Measurements from ENCODE around the gene PCDHA6.
"Not testable (repeated sequence)": the region's sequence is repeated elsewhere in the genome, so short reads cannot be mapped to it uniquely, and the experiment has no call there.

Gene PCDHA6

DNA sequence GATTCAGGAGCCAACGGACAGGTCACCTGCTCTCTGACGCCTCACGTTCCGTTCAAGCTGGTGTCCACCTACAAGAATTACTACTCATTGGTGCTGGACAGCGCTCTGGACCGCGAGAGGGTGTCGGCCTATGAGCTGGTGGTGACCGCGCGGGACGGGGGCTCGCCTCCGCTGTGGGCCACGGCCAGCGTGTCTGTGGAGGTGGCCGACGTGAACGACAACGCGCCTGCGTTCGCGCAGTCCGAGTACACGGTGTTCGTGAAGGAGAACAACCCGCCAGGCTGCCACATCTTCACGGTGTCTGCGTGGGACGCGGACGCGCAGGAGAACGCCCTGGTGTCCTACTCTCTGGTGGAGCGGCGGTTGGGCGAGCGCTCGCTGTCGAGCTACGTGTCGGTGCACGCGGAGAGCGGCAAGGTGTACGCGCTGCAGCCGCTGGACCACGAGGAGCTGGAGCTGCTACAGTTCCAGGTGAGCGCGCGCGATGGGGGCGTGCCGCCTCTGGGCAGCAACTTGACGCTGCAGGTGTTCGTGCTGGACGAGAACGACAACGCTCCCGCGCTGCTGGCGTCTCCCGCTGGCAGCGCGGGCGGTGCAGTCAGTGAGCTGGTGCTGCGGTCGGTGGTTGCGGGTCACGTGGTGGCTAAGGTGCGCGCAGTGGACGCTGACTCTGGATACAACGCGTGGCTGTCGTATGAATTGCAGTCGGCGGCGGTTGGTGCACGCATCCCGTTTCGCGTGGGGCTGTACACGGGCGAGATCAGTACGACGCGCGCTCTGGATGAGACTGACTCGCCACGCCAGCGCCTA, 29.6 kb downstream of the PCDHA6 start:
- DNase-seq (ENCODE audit: low read depth, low spot score): no peak
- no peak overlapping the region for H3K27ac ChIP-seq

DNA sequence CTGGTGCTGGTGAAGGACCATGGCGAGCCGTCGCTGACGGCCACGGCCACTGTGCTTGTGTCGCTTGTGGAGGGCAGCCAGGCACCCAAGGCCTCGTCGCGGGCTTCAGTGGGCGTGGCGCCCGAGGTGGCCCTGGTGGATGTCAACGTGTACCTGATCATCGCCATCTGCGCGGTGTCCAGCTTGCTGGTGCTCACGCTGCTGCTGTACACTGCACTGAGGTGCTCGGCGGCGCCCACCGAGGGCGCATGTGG, 30.2 kb downstream of the PCDHA6 start:
- no peak overlapping the region for H3K27ac ChIP-seq
- DNase-seq (ENCODE audit: low read depth, low spot score): no peak

DNA sequence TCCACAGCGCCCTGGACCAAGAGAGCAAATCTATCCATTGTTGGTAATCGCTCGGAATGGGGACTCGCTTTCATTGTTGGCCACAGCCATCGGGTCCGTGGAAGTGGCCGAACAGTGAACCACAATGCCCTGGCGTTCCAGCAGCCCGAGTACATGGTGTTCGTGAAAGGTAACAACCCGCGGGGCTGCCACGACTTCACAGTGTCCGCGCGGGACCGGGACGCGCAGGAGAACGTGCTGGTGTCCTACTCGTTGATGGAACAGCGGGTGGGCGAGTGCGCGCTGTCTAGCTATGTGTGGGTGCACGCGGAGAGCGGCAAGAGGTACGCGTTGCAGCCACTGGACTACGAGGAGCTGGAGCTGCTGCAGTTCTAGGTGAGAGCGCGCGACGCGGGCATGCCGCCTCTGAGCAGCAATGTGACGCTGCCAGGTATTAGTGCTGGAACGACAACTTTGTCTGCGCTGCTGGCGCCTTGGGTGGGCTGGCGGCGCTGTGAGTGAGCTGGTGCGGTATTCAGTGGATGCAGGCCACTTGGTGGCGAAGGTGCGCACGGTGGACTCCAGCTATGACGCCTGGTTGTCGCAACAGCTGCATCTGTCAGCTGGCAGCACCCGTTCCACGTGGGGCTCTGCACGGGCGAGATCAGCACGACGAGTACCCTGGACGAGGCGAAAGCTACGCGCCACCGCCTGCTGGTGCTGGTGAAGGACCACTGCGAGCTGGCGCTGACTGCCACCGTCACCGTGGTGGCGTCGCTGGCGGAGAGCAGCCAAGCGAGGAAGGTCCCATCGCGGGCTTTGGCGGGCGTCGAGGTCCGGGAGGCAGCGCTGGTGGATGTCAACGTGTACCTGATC, 34.9 kb downstream of the PCDHA6 start:
- no peak for DNase-seq (ENCODE audit: low read depth, low spot score)
- H3K27ac ChIP-seq: no peak overlapping the region

DNA sequence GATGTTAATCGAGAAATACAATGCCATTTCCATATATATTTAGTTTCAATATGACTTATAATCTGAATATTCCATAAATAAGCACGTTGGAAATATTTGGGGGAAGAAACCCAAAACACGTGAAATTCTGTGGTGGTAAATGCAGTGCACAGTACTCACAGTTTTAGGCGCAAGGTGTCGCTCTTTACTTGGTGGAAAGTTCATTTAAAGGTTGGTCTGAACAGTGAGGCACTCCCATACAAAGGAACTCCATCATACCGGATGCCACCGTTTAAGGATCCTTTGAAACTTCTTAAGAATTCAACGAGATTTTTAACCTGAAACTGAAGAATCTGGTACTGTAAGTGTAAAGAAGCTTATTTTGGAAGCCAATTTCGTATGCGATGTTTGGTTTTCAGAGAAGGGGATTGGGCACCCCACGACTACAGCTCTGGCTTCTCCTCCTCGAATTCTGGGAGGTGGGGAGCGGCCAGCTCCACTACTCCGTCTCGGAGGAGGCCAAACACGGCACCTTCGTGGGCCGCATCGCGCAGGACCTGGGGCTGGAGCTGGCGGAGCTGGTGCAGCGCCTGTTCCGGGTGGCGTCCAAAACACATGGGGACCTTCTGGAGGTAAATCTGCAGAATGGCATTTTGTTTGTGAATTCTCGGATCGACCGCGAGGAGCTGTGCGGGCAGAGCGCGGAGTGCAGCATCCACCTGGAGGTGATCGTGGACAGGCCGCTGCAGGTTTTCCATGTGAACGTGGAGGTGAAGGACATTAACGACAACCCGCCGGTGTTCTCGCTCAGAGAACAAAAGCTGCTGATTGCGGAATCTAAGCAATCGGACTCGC, 41.2 kb downstream of the PCDHA6 start, which contains the start of gene PCDHA11:
Gene PCDHA11, plus strand, starts transcription at position 237 of the 834 bp plus-strand sequence. Its CDS starts 147 bp downstream, at position 384.
- H3K27ac ChIP-seq: no peak within 1 kb of the TSS
- DNase-seq (ENCODE audit: low read depth, low spot score): no peak

DNA sequence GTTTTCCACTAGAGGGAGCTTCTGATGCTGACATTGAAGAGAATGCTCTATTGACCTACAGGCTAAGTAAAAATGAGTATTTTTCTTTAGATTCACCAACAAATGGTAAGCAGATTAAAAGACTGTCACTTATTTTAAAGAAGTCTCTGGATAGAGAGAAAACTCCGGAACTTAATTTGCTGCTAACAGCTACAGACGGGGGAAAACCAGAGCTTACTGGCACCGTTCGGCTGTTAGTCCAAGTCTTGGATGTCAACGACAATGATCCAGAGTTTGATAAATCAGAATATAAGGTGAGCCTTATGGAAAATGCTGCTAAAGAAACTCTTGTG, 41.8 kb downstream of the PCDHA6 start:
- no peak for DNase-seq (ENCODE audit: low read depth, low spot score)
- H3K27ac ChIP-seq: no peak overlapping the region

DNA sequence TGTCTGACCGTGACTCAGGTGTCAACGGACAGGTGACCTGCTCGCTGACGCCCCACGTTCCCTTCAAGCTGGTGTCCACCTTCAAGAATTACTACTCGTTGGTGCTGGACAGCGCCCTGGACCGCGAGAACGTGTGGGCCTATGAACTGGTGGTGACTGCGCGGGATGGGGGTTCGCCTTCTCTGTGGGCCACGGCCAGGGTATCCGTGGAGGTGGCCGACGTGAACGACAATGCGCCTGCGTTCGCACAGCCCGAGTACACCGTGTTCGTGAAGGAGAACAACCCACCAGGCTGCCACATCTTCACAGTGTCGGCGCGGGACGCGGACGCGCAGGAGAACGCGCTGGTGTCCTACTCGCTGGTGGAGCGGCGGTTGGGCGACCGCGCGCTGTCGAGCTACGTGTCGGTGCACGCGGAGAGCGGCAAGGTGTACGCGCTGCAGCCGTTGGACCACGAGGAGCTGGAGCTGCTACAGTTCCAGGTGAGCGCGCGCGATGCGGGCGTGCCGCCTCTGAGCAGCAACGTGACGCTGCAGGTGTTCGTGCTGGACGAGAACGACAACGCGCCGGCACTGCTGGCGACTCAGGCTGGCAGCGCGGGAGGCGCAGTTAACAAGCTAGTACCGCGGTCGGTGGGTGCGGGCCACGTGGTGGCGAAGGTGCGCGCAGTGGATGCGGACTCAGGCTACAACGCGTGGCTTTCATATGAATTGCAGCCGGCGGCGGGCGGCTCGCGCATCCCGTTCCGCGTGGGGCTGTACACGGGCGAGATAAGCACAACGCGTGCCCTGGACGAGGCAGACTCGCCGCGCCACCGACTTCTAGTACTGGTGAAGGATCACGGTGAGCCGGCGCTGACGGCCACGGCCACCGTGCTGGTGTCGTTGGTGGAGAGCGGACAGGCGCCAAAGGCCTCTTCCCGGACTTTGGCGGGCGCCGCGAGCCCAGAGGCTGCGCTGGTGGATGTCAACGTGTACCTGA, 42.8 kb downstream of the PCDHA6 start:
- no peak for DNase-seq (ENCODE audit: low read depth, low spot score)
- no peak overlapping the region for H3K27ac ChIP-seq

DNA sequence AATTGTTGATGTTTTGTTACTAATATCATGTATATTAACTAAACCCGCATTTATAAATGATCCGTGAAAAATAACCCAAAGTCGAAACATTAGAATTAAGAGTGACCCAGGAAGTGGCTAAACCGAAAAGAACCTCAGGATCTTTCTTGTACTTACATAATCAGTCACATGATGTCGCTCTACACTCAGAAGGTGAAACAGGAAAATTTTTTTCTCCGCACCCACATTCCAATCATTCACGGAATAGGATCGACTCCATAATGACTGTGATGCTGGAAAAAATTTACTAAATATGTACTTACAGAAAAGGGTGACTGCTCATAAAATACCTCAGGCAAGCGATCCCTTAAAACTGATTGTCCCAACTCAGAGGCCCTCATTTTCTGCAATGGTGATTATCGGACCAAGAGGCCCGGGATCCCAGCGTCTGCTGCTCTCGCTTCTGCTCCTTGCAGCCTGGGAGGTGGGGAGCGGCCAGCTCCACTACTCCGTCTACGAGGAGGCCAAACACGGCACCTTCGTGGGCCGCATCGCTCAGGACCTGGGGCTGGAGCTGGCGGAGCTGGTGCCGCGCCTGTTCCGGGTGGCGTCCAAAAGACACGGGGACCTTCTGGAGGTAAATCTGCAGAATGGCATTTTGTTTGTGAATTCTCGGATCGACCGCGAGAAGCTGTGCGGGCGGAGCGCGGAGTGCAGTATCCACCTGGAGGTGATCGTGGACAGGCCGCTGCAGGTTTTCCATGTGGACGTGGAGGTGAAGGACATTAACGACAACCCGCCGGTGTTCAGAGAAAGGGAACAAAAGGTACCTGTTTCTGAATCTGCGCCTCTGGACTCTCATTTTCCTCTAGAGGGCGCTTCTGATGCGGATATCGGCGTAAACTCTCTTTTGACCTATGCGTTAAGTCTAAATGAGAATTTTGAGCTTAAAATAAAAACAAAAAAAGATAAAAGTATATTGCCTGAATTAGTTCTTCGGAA, 47.6 kb downstream of the PCDHA6 start, which contains the start of gene PCDHA12:
Gene PCDHA12, plus strand, starts transcription at position 224 of the 981 bp plus-strand sequence. Its CDS starts 165 bp downstream, at position 389.
- H3K27ac ChIP-seq: no peak within 1 kb of the TSS
- no peak for DNase-seq (ENCODE audit: low read depth, low spot score)

DNA sequence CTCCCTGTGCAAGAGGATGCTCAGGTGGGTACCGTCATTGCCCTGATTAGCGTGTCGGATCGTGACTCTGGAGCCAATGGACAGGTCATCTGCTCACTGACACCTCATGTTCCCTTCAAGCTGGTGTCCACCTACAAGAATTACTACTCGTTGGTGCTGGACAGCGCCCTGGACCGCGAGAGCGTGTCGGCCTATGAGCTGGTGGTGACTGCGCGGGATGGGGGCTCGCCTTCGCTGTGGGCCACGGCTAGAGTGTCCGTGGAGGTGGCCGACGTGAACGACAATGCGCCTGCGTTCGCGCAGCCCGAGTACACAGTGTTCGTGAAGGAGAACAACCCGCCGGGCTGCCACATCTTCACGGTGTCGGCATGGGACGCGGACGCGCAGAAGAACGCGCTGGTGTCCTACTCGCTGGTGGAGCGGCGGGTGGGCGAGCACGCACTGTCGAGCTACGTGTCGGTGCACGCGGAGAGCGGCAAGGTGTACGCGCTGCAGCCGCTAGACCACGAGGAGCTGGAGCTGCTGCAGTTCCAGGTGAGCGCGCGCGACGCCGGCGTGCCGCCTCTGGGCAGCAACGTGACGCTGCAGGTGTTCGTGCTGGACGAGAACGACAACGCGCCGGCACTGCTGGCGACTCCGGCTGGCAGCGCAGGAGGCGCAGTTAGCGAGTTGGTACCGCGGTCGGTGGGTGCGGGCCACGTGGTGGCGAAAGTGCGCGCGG, 48.9 kb downstream of the PCDHA6 start:
- not testable (repeated sequence) for DNase-seq (ENCODE audit: low read depth, low spot score); H3K27ac ChIP-seq

DNA sequence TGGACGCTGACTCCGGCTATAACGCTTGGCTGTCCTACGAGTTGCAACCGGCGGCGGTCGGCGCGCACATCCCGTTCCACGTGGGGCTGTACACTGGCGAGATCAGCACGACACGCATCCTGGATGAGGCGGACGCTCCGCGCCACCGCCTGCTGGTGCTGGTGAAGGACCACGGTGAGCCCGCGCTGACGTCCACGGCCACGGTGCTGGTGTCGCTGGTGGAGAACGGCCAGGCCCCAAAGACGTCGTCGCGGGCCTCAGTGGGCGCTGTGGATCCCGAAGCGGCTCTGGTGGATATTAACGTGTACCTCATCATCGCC, 49.5 kb downstream of the PCDHA6 start:
- no peak for DNase-seq (ENCODE audit: low read depth, low spot score)
- H3K27ac ChIP-seq: no peak overlapping the region
